IMR-90 (cell line): ENCODE measurements around the gene VSIG4. TPM values are rescaled to one million over a fixed set of nuclear protein-coding genes. Genes with fewer than 3 reads are reported as not detected.
A peak's percentile ranks its signal among the peaks of the same experiment; 100 is the strongest.

Experiments used
- ATAC-seq: fragments of 200-7000 bp; cut with Tn5 transposase; 2 replicates; pipeline ENCODE4 v1.9.1; 2020; ENCODE audit warnings: low read depth, mild to moderate bottlenecking, moderate library complexity
- BruUV-seq: library from RNA; stranded (reverse); fragments of 400-500 nt; replicated peaks from 2 replicates; lab custom pipeline; 2021; lab: Mats Ljungman, UMichigan
- CTCF ChIA-PET: fragments of 300-600 bp; formaldehyde crosslinking; extraction: SDS; loops from one replicate; lab custom pipeline; 2021; ENCODE audit warnings: antibody characterized with exemption; lab: Yijun Ruan, JAX
- POLR2A ChIA-PET: fragments of 300-600 bp; sonication (Branson Sonifier 250); formaldehyde crosslinking; loops from one replicate; lab custom pipeline; 2022; ENCODE audit warnings: antibody characterized with exemption; ENCODE audit not compliant: unreplicated experiment; lab: Charles Lee
- DNase-seq: peaks from one replicate; pipeline ENCODE4 v3.0.0; 2013
- H2AFZ ChIP-seq: replicated peaks from 2 replicates; pipeline ENCODE3; 2013; ENCODE audit warnings: low read length, mild to moderate bottlenecking; ENCODE audit not compliant: poor library complexity
- H2AK5ac ChIP-seq: 2 replicates; pipeline ENCODE4 v1.6.1; 2013; ENCODE audit warnings: low read depth, low read length, inconsistent platforms
- H2AK9ac ChIP-seq: replicated peaks from 2 replicates; pipeline ENCODE3; 2013; ENCODE audit warnings: mild to moderate bottlenecking, low read depth, low read length, moderate library complexity; ENCODE audit not compliant: poor library complexity
- H2BK120ac ChIP-seq: 2 replicates; pipeline ENCODE4 v1.6.1; 2013; ENCODE audit warnings: low read depth, low read length, inconsistent platforms
- H2BK15ac ChIP-seq: 3 replicates; pipeline ENCODE4 v1.6.1; 2013; ENCODE audit warnings: low read depth, low read length, inconsistent platforms
- H2BK20ac ChIP-seq: 2 replicates; pipeline ENCODE4 v1.6.1; 2013; ENCODE audit warnings: low read depth, mild to moderate bottlenecking, inconsistent platforms, low read length, moderate library complexity
- H2BK5ac ChIP-seq: 2 replicates; pipeline ENCODE4 v1.6.1; 2013; ENCODE audit warnings: mild to moderate bottlenecking, low read depth, low read length, inconsistent platforms; ENCODE audit not compliant: poor library complexity, severe bottlenecking
- H3K14ac ChIP-seq: replicated peaks from 2 replicates; pipeline ENCODE4 v1.6.1; 2013; ENCODE audit warnings: low read depth, low read length, inconsistent platforms
- H3K18ac ChIP-seq: 2 replicates; pipeline ENCODE4 v1.6.1; 2013; ENCODE audit warnings: low read depth, low read length, control low read depth
- H3K23ac ChIP-seq: 2 replicates; pipeline ENCODE4 v1.6.1; 2013; ENCODE audit warnings: low read depth, low read length, inconsistent platforms
- H3K27ac ChIP-seq: 2 replicates; pipeline ENCODE4 v1.5.1; 2013; ENCODE audit warnings: mild to moderate bottlenecking, control low read depth, low read length; ENCODE audit not compliant: insufficient read depth
- H3K27me3 ChIP-seq: 2 replicates; pipeline ENCODE4 v1.6.1; 2013; ENCODE audit warnings: low read length; ENCODE audit not compliant: control insufficient read depth, insufficient read depth
- H3K36me3 ChIP-seq: 2 replicates; pipeline ENCODE4 v1.6.1; 2013; ENCODE audit warnings: low read length, mixed read lengths; ENCODE audit not compliant: control insufficient read depth, insufficient read depth
- H3K4ac ChIP-seq: 2 replicates; pipeline ENCODE4 v1.6.1; 2013; ENCODE audit warnings: low read depth, low read length, inconsistent platforms
- H3K4me1 ChIP-seq: 2 replicates; pipeline ENCODE4 v1.6.1; 2013; ENCODE audit warnings: low read length, mixed read lengths; ENCODE audit not compliant: control insufficient read depth, insufficient read depth
- H3K4me2 ChIP-seq: 2 replicates; pipeline ENCODE4 v1.6.1; 2013; ENCODE audit warnings: low read depth, mild to moderate bottlenecking, control low read depth, low read length, moderate library complexity
- H3K4me3 ChIP-seq: 2 replicates; pipeline ENCODE4 v1.5.1; 2013; ENCODE audit warnings: low read depth, mild to moderate bottlenecking, control low read depth, low read length, moderate library complexity; ENCODE audit not compliant: insufficient read depth
- H3K56ac ChIP-seq: 2 replicates; pipeline ENCODE4 v1.6.1; 2013; ENCODE audit warnings: low read length, inconsistent platforms; ENCODE audit not compliant: insufficient read depth; ENCODE audit errors: extremely low read depth
- H3K79me1 ChIP-seq, 2 experiments: 2 replicates each; pipeline ENCODE4 v1.6.1; 2013; ENCODE audit warnings: low read length in 2 of 2, inconsistent platforms in 1 of 2, low read depth in 1 of 2
- H3K9ac ChIP-seq: 2 replicates; pipeline ENCODE4 v1.6.1; 2013; ENCODE audit warnings: low read depth, low read length, control low read depth
- H3K9me1 ChIP-seq: 2 replicates; pipeline ENCODE4 v1.6.1; 2013; ENCODE audit warnings: low read length, inconsistent platforms; ENCODE audit not compliant: insufficient read depth
- H3K9me3 ChIP-seq: 2 replicates; pipeline ENCODE4 v1.6.1; 2013; ENCODE audit warnings: low read length; ENCODE audit not compliant: control insufficient read depth, insufficient read depth
- H4K20me1 ChIP-seq: 2 replicates; pipeline ENCODE4 v1.6.1; 2013; ENCODE audit warnings: low read length, inconsistent platforms; ENCODE audit not compliant: insufficient read depth
- H4K5ac ChIP-seq: 2 replicates; pipeline ENCODE4 v1.6.1; 2013; ENCODE audit warnings: mild to moderate bottlenecking, low read depth, low read length, control low read depth
- H4K8ac ChIP-seq, 2 experiments: 2 replicates each; pipeline ENCODE4 v1.6.1; 2013; ENCODE audit warnings: low read depth in 2 of 2, low read length in 2 of 2, control low read depth in 1 of 2, inconsistent platforms in 1 of 2
- H4K91ac ChIP-seq: 2 replicates; pipeline ENCODE4 v1.6.1; 2013; ENCODE audit warnings: low read depth, low read length, inconsistent platforms; ENCODE audit not compliant: insufficient read depth
- BHLHE40 ChIP-seq: fragments of 150-350 bp; IDR thresholded peaks from 2 replicates; pipeline ENCODE4 v1.6.1; 2016; ENCODE audit warnings: mild to moderate bottlenecking, low read depth, low read length
- CEBPB ChIP-seq: IDR thresholded peaks from 2 replicates; pipeline ENCODE4 v1.6.1; 2012; ENCODE audit warnings: low read depth, low read length, improper control_type of control experiment
- CHD1 ChIP-seq: IDR thresholded peaks from 2 replicates; pipeline ENCODE4 v1.6.1; 2012; ENCODE audit warnings: low read depth, low read length, improper control_type of control experiment
- CTCF ChIP-seq: conservative IDR thresholded peaks from 2 replicates; pipeline ENCODE4 v1.5.1; 2012; ENCODE audit warnings: mild to moderate bottlenecking, low read depth, low read length, improper control_type of control experiment
- ELK1 ChIP-seq: fragments of 150-350 bp; IDR thresholded peaks from 2 replicates; pipeline ENCODE4 v1.6.1; 2016; ENCODE audit warnings: low read depth, mild to moderate bottlenecking, low read length, moderate library complexity, borderline replicate concordance
- FOS ChIP-seq: fragments of 150-350 bp; IDR thresholded peaks from 2 replicates; pipeline ENCODE4 v1.6.1; 2016; ENCODE audit warnings: low read depth, low read length
- MAFK ChIP-seq: IDR thresholded peaks from 2 replicates; pipeline ENCODE4 v1.6.1; 2012; ENCODE audit warnings: low read depth, low read length, improper control_type of control experiment
- MAZ ChIP-seq: IDR thresholded peaks from 2 replicates; pipeline ENCODE4 v1.6.1; 2012; ENCODE audit warnings: low read depth, mild to moderate bottlenecking, low read length, improper control_type of control experiment, moderate library complexity, borderline replicate concordance
- MXI1 ChIP-seq: IDR thresholded peaks from 2 replicates; pipeline ENCODE4 v1.6.1; 2012; ENCODE audit warnings: low read depth, mild to moderate bottlenecking, low read length, moderate library complexity, borderline replicate concordance
- NFE2L2 ChIP-seq: fragments of 150-350 bp; IDR thresholded peaks from 2 replicates; pipeline ENCODE4 v1.6.1; 2016; ENCODE audit warnings: low read depth, mild to moderate bottlenecking, low read length
- POLR2A ChIP-seq: IDR thresholded peaks from 2 replicates; pipeline ENCODE4 v1.6.1; 2012; ENCODE audit warnings: mild to moderate bottlenecking, low read depth, low read length
- RAD21 ChIP-seq: IDR thresholded peaks from 2 replicates; pipeline ENCODE4 v1.6.1; 2012; ENCODE audit warnings: low read length, improper control_type of control experiment
- RCOR1 ChIP-seq: IDR thresholded peaks from 2 replicates; pipeline ENCODE4 v1.6.1; 2012; ENCODE audit warnings: mild to moderate bottlenecking, low read length, improper control_type of control experiment; ENCODE audit not compliant: insufficient replicate concordance
- RFX5 ChIP-seq: IDR thresholded peaks from 2 replicates; pipeline ENCODE4 v1.8.0; 2012; ENCODE audit warnings: low read depth, mild to moderate bottlenecking, low read length, moderate library complexity
- SMC3 ChIP-seq: fragments of 150-350 bp; IDR thresholded peaks from 2 replicates; pipeline ENCODE4 v1.6.1; 2016; ENCODE audit warnings: low read depth, mild to moderate bottlenecking, antibody characterized with exemption, low read length, moderate library complexity
- WGBS, 2 experiments: methylation state at CpG; one replicate each; pipeline versions ENCODE4 v1.1.5 to v1.1.7; 2013; ENCODE audit warnings: missing lambda C conversion rate in 2 of 2; ENCODE audit not compliant: insufficient read length in 1 of 2; ENCODE audit errors: extremely low coverage in 2 of 2; 5-methylcytosine and 5-hydroxymethylcytosine counted together
- dilution Hi-C: fragments of 300-500 bp; cut with HindIII; formaldehyde crosslinking; loops from one replicate; pipeline ENCODE4 v1.14.3; 2018; ENCODE audit warnings: low sequenced_read_pairs; ENCODE audit not compliant: unreplicated experiment
- in situ Hi-C: fragments of 300-500 bp; cut with MboI; formaldehyde crosslinking; loops from 3 replicates; pipeline ENCODE4 v1.14.3; 2019; ENCODE audit warnings: low sequenced_read_pairs, inconsistent platforms, mixed read lengths
- intact Hi-C: fragments of 100-400 bp; cut with micrococcal nuclease; formaldehyde crosslinking; loops from 2 replicates; pipeline ENCODE4 v1.10.0; 2022
- polyA plus RNA-seq, 3 experiments: library from polyadenylated mRNA; depleted of rRNA; stranded (reverse); fragments of >200 nt; gene quantifications; 2 replicates each; pipeline ENCODE4 v1.2.3, GENCODE V29; 2012; ENCODE audit warnings: low replicate concordance in 1 of 3
- total RNA-seq: library from RNA; depleted of rRNA; stranded (reverse); fragments of >200 nt; gene quantifications from 2 replicates; pipeline ENCODE4 v1.2.3, GENCODE V29; 2012

The VSIG4 gene
- total and polyA plus RNA-seq, 2 of the 4 experiments (the other 2 are of a cell fraction): not detected

- ChIA-PET CTCF (no interaction called here), POLR2A (no interaction called here)
- intact Hi-C loops: no loop called here
- Histone ChIP-seq H3K27me3 (peaks cover 1% of the 10 kb centered on the region; the same call in 1 of the 2 replicates), H4K20me1 (no peaks in the 10 kb centered on the region), H3K4me3 (no peak overlapping the region), H3K9ac (no peak overlapping the region), H2AFZ (peak overlapping the region; percentile 40), H2BK5ac (no peak overlapping the region), H3K23ac (no peak overlapping the region), H3K56ac (no peak overlapping the region), H2BK20ac (no peak overlapping the region), H4K91ac (no peak overlapping the region), H3K4ac (no peak overlapping the region), H2AK9ac (no peak overlapping the region), H3K27ac (no peak overlapping the region), H3K18ac (no peak overlapping the region), H4K5ac (no peak overlapping the region), H2BK120ac (no peak overlapping the region), H3K14ac (no peak overlapping the region), H2BK15ac (no peak overlapping the region), H3K4me2 (no peak overlapping the region), H2AK5ac (no peak overlapping the region), H4K8ac (no peak overlapping the region), H3K9me1 (no peaks in the 10 kb centered on the region), H3K79me1 (no peaks in the 10 kb centered on the region), H3K36me3 (no peaks in the 10 kb centered on the region), H3K9me3 (no peaks in the 10 kb centered on the region), H3K4me1 (no peaks in the 10 kb centered on the region)
- 43% methylated on average over 4 of the region's 7 CpGs; no CpG with 5 or more reads in 1 of the 2 experiments for WGBS, 2 experiments
- DNase-seq (peak; percentile 7), ATAC-seq (peak; percentile 57)
- dilution Hi-C loops: no loop called here
- in situ Hi-C loops: no loop called here
- BruUV-seq: no TSS peak
- no peak for TF ChIP-seq FOS
- no peak for TF ChIP-seq CHD1
- TF ChIP-seq SMC3: peak; percentile 21; the same call in 1 of the 2 replicates
- peak; percentile 27 for TF ChIP-seq RAD21
- TF ChIP-seq NFE2L2: no peak
- TF ChIP-seq BHLHE40: no peak
- no peak for TF ChIP-seq ELK1
- no peak for TF ChIP-seq POLR2A
- TF ChIP-seq RFX5: no peak
- TF ChIP-seq MXI1: no peak
- peak; percentile 50 for TF ChIP-seq CTCF
- TF ChIP-seq MAFK: no peak
- TF ChIP-seq CEBPB: no peak
- TF ChIP-seq MAZ: no peak
- TF ChIP-seq RCOR1: no peak
These were observed 9.2 kb downstream of the VSIG4 start for GRCh38 chrX:66030505-66031317.
